Urinary bladder (tissue), 4 donors: ENCODE data around the gene ACAP3. TPM values are rescaled to one million over a fixed set of nuclear protein-coding genes. Genes with fewer than 3 reads are reported as not detected.
"Not testable (repeated sequence)": the region's sequence is repeated elsewhere in the genome, so short reads cannot be mapped to it uniquely, and the experiment has no call there.

Experiments
- DNase-seq: peaks from one replicate; pipeline ENCODE4 v3.0.0-alpha.2; 2015; ENCODE audit errors: extremely low spot score
- H3K27ac ChIP-seq: one replicate; pipeline ENCODE4 v1.5.1; 2013; ENCODE audit warnings: low read depth, mild to moderate bottlenecking, moderate library complexity
- H3K36me3 ChIP-seq: one replicate; pipeline ENCODE4 v1.6.1; 2013; ENCODE audit warnings: mild to moderate bottlenecking, moderate library complexity; ENCODE audit not compliant: insufficient read depth
- H3K4me1 ChIP-seq: one replicate; pipeline ENCODE4 v1.6.1; 2013; ENCODE audit warnings: mild to moderate bottlenecking, moderate library complexity; ENCODE audit not compliant: insufficient read depth
- H3K4me3 ChIP-seq: one replicate; pipeline ENCODE4 v1.5.1; 2013; ENCODE audit warnings: low read depth, low read length
- WGBS: extraction: QIAGEN DNeasy Blood & Tissue Kit; methylation state at CpG from one replicate; pipeline ENCODE4 v1.1.7; 2013; 5-methylcytosine and 5-hydroxymethylcytosine counted together
- polyA plus RNA-seq: library from polyadenylated mRNA; stranded (reverse); fragments of 200-250 nt; gene quantifications from one replicate; pipeline ENCODE4 v1.2.3, GENCODE V29; 2013
- total RNA-seq: library from RNA; depleted of rRNA; stranded (reverse); fragments of >200 nt; gene quantifications from one replicate; pipeline ENCODE4 v1.2.3, GENCODE V29; 2014
- donor health status: healthy with polysubstance abuse.
- donor health status: healthy.

The ACAP3 gene
- total and polyA plus RNA-seq, 2 donors = 40.2 to 51.2 TPM

GRCh38 chr1:1248009-1248913 lies 59.5 kb downstream of the ACAP3 start:
- 91% methylated on average over 21 of the region's 21 CpGs for WGBS

GRCh38 chr1:1247341-1247913 lies 60.3 kb downstream of the ACAP3 start:
- no peak for DNase-seq
- no peaks in the 10 kb centered on the region for H3K4me1 ChIP-seq
- H3K27ac ChIP-seq = no peak overlapping the region
- H3K4me3 ChIP-seq = no peak overlapping the region
- H3K36me3 ChIP-seq = no peaks in the 10 kb centered on the region
- 66% methylated on average over 25 of the region's 25 CpGs for WGBS

More at GRCh38 chr1:1248009-1248913, 59.5 kb downstream of the ACAP3 start:
- H3K27ac ChIP-seq, H3K36me3 ChIP-seq, DNase-seq, H3K4me3 ChIP-seq, H3K4me1 ChIP-seq: not testable (repeated sequence)

GRCh38 chr1:1246577-1247340 lies 61.0 kb downstream of the ACAP3 start, which contains the start of gene C1QTNF12:
Gene C1QTNF12, minus strand, starts transcription at chr1:1246722. Its CDS starts 32 bp downstream, at chr1:1246690.
- Histone ChIP-seq H3K4me3 (no peak within 1 kb of the TSS), H3K27ac (no peak within 1 kb of the TSS), H3K36me3 (no peaks in the 10 kb centered on the region), H3K4me1 (no peaks in the 10 kb centered on the region)
- no peak for DNase-seq
- 3% methylated on average over 74 of the region's 74 CpGs for WGBS

GRCh38 chr1:1245817-1246576 lies 61.7 kb downstream of the ACAP3 start:
- no peak overlapping the region for H3K27ac ChIP-seq
- no peak overlapping the region for H3K4me3 ChIP-seq
- no peak for DNase-seq
- H3K4me1 ChIP-seq = no peaks in the 10 kb centered on the region
- WGBS = 31% methylated on average over 45 of the region's 45 CpGs
- no peaks in the 10 kb centered on the region for H3K36me3 ChIP-seq

GRCh38 chr1:1245178-1245816 lies 62.4 kb downstream of the ACAP3 start:
- WGBS = 71% methylated on average over 23 of the region's 23 CpGs

GRCh38 chr1:1244192-1244811 lies 63.4 kb downstream of the ACAP3 start:
- Histone ChIP-seq H3K36me3 (no peaks in the 10 kb centered on the region), H3K27ac (no peak overlapping the region), H3K4me1 (no peaks in the 10 kb centered on the region), H3K4me3 (no peak overlapping the region)
- DNase-seq = no peak
- WGBS = 66% methylated on average over 30 of the region's 30 CpGs

More at GRCh38 chr1:1245178-1245816, 62.4 kb downstream of the ACAP3 start:
- DNase-seq = no peak
- Histone ChIP-seq H3K27ac (no peak overlapping the region), H3K4me3 (no peak overlapping the region), H3K36me3 (no peaks in the 10 kb centered on the region), H3K4me1 (no peaks in the 10 kb centered on the region)

GRCh38 chr1:1243807-1244191 lies 63.9 kb downstream of the ACAP3 start:
- DNase-seq = no peak
- Histone ChIP-seq H3K4me3 (no peak overlapping the region), H3K36me3 (no peaks in the 10 kb centered on the region), H3K27ac (no peak overlapping the region), H3K4me1 (no peaks in the 10 kb centered on the region)
- WGBS = 43% methylated on average over 23 of the region's 23 CpGs

GRCh38 chr1:1243266-1243660 lies 64.5 kb downstream of the ACAP3 start:
- no peak overlapping the region for H3K4me3 ChIP-seq
- no peaks in the 10 kb centered on the region for H3K4me1 ChIP-seq
- H3K36me3 ChIP-seq = no peaks in the 10 kb centered on the region
- 90% methylated on average over 23 of the region's 23 CpGs for WGBS
- no peak overlapping the region for H3K27ac ChIP-seq
- no peak for DNase-seq

- WGBS = 87% methylated on average over 41 of the region's 41 CpGs
- no peak overlapping the region for H3K27ac ChIP-seq
- H3K4me3 ChIP-seq = no peak overlapping the region
- no peaks in the 10 kb centered on the region for H3K4me1 ChIP-seq
- H3K36me3 ChIP-seq = no peaks in the 10 kb centered on the region
- DNase-seq = no peak
These were observed 65.1 kb downstream of the ACAP3 start for GRCh38 chr1:1242461-1243265.
